Measurements from ENCODE around the gene SNIP1.
A peak's percentile ranks its signal among the peaks of the same experiment; 100 is the strongest.
"Not testable (repeated sequence)": the region's sequence is repeated elsewhere in the genome, so short reads cannot be mapped to it uniquely, and the experiment has no call there.

Gene SNIP1

GRCh38 chr1:37559080-37559479, 5.0 kb upstream of the SNIP1 start:
- no peak for DNase-seq

- DNase-seq: no peak
Observed at GRCh38 chr1:37558411-37558810, 4.3 kb upstream of the SNIP1 start.

- no peak for DNase-seq
Observed at GRCh38 chr1:37557402-37557801, 3.3 kb upstream of the SNIP1 start.

GRCh38 chr1:37556712-37557196, 2.7 kb upstream of the SNIP1 start, which contains the start of gene DNALI1:
Gene DNALI1, plus strand, starts transcription at chr1:37556940. Its CDS starts 55 bp downstream, at chr1:37556995.
- peak; percentile 1 to 92 (median 77) for DNase-seq

GRCh38 chr1:37553598-37553926, 531 bp downstream of the SNIP1 start:
- DNase-seq: no peak

- DNase-seq: no peak
Observed at GRCh38 chr1:37549341-37549740, 4.8 kb downstream of the SNIP1 start.

GRCh38 chr1:37545019-37545418, 9.1 kb downstream of the SNIP1 start:
- DNase-seq: no peak

- no peak for DNase-seq
Observed at GRCh38 chr1:37544530-37544929, 9.6 kb downstream of the SNIP1 start.

GRCh38 chr1:37540036-37540785, 13.9 kb downstream of the SNIP1 start:
- no peak for DNase-seq

- not testable (repeated sequence) for DNase-seq
Observed at GRCh38 chr1:37539154-37539553, 14.9 kb downstream of the SNIP1 start.

- peak in 2 of 51 donors; percentile 4 to 23 for DNase-seq
Observed at GRCh38 chr1:37537378-37537777, 16.7 kb downstream of the SNIP1 start.

- DNase-seq: no peak
Observed at GRCh38 chr1:37533317-37534093, 20.6 kb downstream of the SNIP1 start.

GRCh38 chr1:37532418-37533156, 21.5 kb downstream of the SNIP1 start:
- DNase-seq: not testable (repeated sequence)

- not testable (repeated sequence) for DNase-seq
Observed at GRCh38 chr1:37529888-37530287, 24.2 kb downstream of the SNIP1 start.

GRCh38 chr1:37519613-37520012, 34.5 kb downstream of the SNIP1 start:
- no peak for DNase-seq

GRCh38 chr1:37518929-37519328, 35.2 kb downstream of the SNIP1 start:
- DNase-seq: not testable (repeated sequence)

GRCh38 chr1:37518241-37518640, 35.9 kb downstream of the SNIP1 start:
- not testable (repeated sequence) for DNase-seq

GRCh38 chr1:37517569-37517968, 36.5 kb downstream of the SNIP1 start:
- no peak for DNase-seq

GRCh38 chr1:37515185-37516034, 38.7 kb downstream of the SNIP1 start:
- peak in 1 of 51 donors; percentile 0 for DNase-seq

- peak in 50 of 51 donors; percentile 11 to 87 (median 68) for DNase-seq
Observed at GRCh38 chr1:37514350-37515184, 39.5 kb downstream of the SNIP1 start, which contains the start of gene MEAF6. Gene MEAF6, minus strand, starts transcription at chr1:37514766. Its CDS starts 20 bp downstream, at chr1:37514746.

Measured in hypothalamus (tissue), 51 donors.